ENCODE data around the gene DCUN1D5. TPM values are rescaled to one million over a fixed set of nuclear protein-coding genes. Genes with fewer than 3 reads are reported as not detected.
"Not testable (repeated sequence)": the region's sequence is repeated elsewhere in the genome, so short reads cannot be mapped to it uniquely, and the experiment has no call there.

DCUN1D5 gene
- total RNA-seq, 1 experiment from 2014 or later, result 68.3 TPM

DNA sequence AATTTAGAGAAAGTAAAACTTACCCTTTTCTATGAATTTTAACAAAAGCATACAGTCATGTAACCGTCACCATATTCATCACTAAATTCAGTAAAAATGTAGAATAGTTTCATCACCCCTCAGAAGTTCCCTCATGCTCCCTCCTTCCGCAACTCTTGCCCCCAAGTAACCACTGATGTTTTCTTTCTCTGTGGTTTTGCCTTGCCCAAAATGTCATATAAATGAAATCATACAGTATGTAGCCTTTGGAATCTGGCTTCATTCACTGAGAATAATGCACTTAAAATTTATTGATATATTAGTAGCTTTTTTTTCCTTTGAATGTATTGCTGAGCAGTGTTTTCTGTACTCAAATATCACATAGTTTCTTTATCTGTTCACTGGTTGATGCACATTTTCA is 60.1 kb downstream of the DCUN1D5 start:
- ATAC-seq (no peak), DNase-seq (ENCODE audit: low read depth, low spot score) (no peak)
- in situ Hi-C loops (cut with HindIII; ENCODE audit: low pct_unique_long_range_greater_than_20kb, low sequenced_read_pairs) (no loop called here), intact Hi-C loops (cut with micrococcal nuclease; ENCODE audit: unreplicated experiment) (no loop called here)
- Histone ChIP-seq H3K36me3 (ENCODE audit: control insufficient read depth, insufficient read depth, low read length) (no peaks in the 10 kb centered on the region), H3K4me1 (ENCODE audit: control insufficient read depth, insufficient read depth, low read length) (no peaks in the 10 kb centered on the region), H3K27ac (ENCODE audit: low read length) (no peak overlapping the region), H3K9me3 (ENCODE audit: control insufficient read depth, insufficient read depth, low read depth, low read length) (no peaks in the 10 kb centered on the region), H3K4me3 (ENCODE audit: low read depth in 2 of 2, low read length in 2 of 2) (no peak overlapping the region), H3K27me3 (ENCODE audit: control insufficient read depth, insufficient read depth, low read length) (no peaks in the 10 kb centered on the region)
- CTCF ChIA-PET, result no interaction called here
- POLR2A ChIA-PET, result no interaction called here
- TF ChIP-seq SIN3A (IDR thresholded peaks at IDR 0.05; ENCODE audit: borderline replicate concordance, insufficient read depth, low read depth, low read length) (no peak), TCF7L2 (IDR thresholded peaks at IDR 0.05; ENCODE audit: low read depth, low read length) (no peak), POLR2AphosphoS5 (IDR thresholded peaks at IDR 0.05; ENCODE audit: low read depth, low read length) (no peak)
- TF ChIP-seq, protein P1, sequence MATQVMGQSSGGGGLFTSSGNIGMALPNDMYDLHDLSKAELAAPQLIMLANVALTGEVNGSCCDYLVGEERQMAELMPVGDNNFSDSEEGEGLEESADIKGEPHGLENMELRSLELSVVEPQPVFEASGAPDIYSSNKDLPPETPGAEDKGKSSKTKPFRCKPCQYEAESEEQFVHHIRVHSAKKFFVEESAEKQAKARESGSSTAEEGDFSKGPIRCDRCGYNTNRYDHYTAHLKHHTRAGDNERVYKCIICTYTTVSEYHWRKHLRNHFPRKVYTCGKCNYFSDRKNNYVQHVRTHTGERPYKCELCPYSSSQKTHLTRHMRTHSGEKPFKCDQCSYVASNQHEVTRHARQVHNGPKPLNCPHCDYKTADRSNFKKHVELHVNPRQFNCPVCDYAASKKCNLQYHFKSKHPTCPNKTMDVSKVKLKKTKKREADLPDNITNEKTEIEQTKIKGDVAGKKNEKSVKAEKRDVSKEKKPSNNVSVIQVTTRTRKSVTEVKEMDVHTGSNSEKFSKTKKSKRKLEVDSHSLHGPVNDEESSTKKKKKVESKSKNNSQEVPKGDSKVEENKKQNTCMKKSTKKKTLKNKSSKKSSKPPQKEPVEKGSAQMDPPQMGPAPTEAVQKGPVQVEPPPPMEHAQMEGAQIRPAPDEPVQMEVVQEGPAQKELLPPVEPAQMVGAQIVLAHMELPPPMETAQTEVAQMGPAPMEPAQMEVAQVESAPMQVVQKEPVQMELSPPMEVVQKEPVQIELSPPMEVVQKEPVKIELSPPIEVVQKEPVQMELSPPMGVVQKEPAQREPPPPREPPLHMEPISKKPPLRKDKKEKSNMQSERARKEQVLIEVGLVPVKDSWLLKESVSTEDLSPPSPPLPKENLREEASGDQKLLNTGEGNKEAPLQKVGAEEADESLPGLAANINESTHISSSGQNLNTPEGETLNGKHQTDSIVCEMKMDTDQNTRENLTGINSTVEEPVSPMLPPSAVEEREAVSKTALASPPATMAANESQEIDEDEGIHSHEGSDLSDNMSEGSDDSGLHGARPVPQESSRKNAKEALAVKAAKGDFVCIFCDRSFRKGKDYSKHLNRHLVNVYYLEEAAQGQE (IDR thresholded peaks at IDR 0.05; ENCODE audit: insufficient read depth in 1 of 2, low read depth in 2 of 2, low read length in 1 of 2), result no peak
- TF ChIP-seq, protein P2, sequence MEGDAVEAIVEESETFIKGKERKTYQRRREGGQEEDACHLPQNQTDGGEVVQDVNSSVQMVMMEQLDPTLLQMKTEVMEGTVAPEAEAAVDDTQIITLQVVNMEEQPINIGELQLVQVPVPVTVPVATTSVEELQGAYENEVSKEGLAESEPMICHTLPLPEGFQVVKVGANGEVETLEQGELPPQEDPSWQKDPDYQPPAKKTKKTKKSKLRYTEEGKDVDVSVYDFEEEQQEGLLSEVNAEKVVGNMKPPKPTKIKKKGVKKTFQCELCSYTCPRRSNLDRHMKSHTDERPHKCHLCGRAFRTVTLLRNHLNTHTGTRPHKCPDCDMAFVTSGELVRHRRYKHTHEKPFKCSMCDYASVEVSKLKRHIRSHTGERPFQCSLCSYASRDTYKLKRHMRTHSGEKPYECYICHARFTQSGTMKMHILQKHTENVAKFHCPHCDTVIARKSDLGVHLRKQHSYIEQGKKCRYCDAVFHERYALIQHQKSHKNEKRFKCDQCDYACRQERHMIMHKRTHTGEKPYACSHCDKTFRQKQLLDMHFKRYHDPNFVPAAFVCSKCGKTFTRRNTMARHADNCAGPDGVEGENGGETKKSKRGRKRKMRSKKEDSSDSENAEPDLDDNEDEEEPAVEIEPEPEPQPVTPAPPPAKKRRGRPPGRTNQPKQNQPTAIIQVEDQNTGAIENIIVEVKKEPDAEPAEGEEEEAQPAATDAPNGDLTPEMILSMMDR (IDR thresholded peaks at IDR 0.05), result no peak
- no TSS peak for BruUV-seq (replicated peaks)

DNA sequence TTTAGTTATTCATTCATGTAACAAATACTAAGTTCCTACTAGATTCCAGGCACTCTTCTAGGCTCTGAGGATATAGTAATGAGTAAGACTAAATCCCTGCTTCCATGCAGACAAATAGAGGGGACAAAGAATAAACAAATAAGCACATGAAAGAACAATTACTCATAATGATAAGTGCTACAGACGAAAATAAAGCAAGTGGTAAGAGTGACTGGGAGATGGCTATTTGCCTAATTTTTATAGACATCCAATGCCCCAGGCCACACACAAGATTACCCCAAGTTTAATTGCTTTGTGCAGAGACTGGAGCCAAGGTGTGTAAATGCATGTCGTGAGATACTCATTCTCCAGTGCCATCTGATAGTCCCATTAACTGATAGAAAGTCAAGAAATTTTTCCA is 62.6 kb downstream of the DCUN1D5 start:
- POLR2A ChIA-PET, result no interaction called here
- CTCF ChIA-PET, result no interaction called here

DNA sequence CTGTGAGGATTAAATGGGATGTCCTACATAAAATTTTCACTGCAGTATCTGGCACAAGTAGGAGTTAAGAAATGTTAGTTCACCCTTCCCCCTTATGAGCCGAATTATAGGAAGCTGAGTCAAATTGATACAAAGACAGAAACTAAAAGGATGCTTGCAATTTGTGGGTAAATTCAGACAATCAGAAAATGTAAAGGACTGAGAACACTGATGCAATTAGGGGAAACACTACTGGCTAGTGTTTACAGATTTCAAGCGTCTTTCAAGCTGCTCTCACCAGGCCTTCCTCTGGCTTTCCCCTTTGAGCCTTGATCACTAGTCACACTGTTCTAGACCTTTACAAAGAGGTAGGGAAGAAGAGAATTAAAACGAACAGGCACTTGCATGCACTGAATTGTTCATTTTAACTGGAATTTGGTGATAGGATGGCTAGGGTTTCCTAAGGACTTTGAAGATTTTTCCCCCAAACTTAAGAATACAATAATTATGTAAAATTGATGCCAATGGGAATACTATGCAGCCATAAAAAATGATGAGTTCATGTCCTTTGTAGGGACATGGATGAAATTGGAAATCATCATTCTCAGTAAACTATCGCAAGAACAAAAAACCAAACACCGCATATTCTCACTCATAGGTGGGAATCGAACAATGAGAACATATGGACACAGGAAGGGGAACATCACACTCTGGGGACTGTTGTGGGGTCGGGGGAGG is 63.5 kb downstream of the DCUN1D5 start:
- H3K36me3 ChIP-seq (ENCODE audit: control insufficient read depth, insufficient read depth, low read length); H3K27ac ChIP-seq (ENCODE audit: low read length); BruUV-seq (replicated peaks); H3K4me3 ChIP-seq (ENCODE audit: low read depth in 2 of 2, low read length in 2 of 2); CTCF ChIA-PET; H3K4me1 ChIP-seq (ENCODE audit: control insufficient read depth, insufficient read depth, low read length); DNase-seq (ENCODE audit: low read depth, low spot score); H3K27me3 ChIP-seq (ENCODE audit: control insufficient read depth, insufficient read depth, low read length); H3K9me3 ChIP-seq (ENCODE audit: control insufficient read depth, insufficient read depth, low read depth, low read length); in situ Hi-C loops (cut with HindIII; ENCODE audit: low pct_unique_long_range_greater_than_20kb, low sequenced_read_pairs); ATAC-seq; POLR2A ChIA-PET; intact Hi-C loops (cut with micrococcal nuclease; ENCODE audit: unreplicated experiment): not testable (repeated sequence)

More for the DNA sequence above, 62.6 kb downstream of the DCUN1D5 start:
- Histone ChIP-seq H3K27ac (ENCODE audit: low read length) (no peak overlapping the region), H3K4me3 (ENCODE audit: low read depth in 2 of 2, low read length in 2 of 2) (no peak overlapping the region), H3K27me3 (ENCODE audit: control insufficient read depth, insufficient read depth, low read length) (no peaks in the 10 kb centered on the region), H3K9me3 (ENCODE audit: control insufficient read depth, insufficient read depth, low read depth, low read length) (no peaks in the 10 kb centered on the region), H3K4me1 (ENCODE audit: control insufficient read depth, insufficient read depth, low read length) (no peaks in the 10 kb centered on the region), H3K36me3 (ENCODE audit: control insufficient read depth, insufficient read depth, low read length) (no peaks in the 10 kb centered on the region)
- intact Hi-C loops (cut with micrococcal nuclease; ENCODE audit: unreplicated experiment), result no loop called here
- TF ChIP-seq TCF7L2 (IDR thresholded peaks at IDR 0.05; ENCODE audit: low read depth, low read length) (no peak), SIN3A (IDR thresholded peaks at IDR 0.05; ENCODE audit: borderline replicate concordance, insufficient read depth, low read depth, low read length) (no peak), POLR2AphosphoS5 (IDR thresholded peaks at IDR 0.05; ENCODE audit: low read depth, low read length) (no peak)
- TF ChIP-seq, protein P1 (IDR thresholded peaks at IDR 0.05; ENCODE audit: insufficient read depth in 1 of 2, low read depth in 2 of 2, low read length in 1 of 2), result no peak
- TF ChIP-seq, protein P2 (IDR thresholded peaks at IDR 0.05), result no peak
- ATAC-seq (no peak), DNase-seq (ENCODE audit: low read depth, low spot score) (no peak)
- no TSS peak for BruUV-seq (replicated peaks)
- in situ Hi-C loops (cut with HindIII; ENCODE audit: low pct_unique_long_range_greater_than_20kb, low sequenced_read_pairs), result no loop called here

Data from Panc1 (cell line).